K562 (cell line): ENCODE measurements around the gene ACCSL. TPM values are rescaled to one million over a fixed set of nuclear protein-coding genes. Genes with fewer than 3 reads are reported as not detected.

Source experiments
- ATAC-seq: fragments of 200-7000 bp; cut with Tn5 transposase; 3 replicates; pipeline ENCODE4 v1.9.1; 2020; ENCODE audit warnings: moderate library complexity
- BruUV-seq: library from RNA; stranded (reverse); fragments of 400-500 nt; replicated peaks from 2 replicates; lab custom pipeline; 2021; lab: Mats Ljungman, UMichigan
- CTCF ChIA-PET: fragments of 300-600 bp; formaldehyde crosslinking; extraction: SDS; loops from one replicate; lab custom pipeline; 2021; ENCODE audit warnings: low intra/inter-chr PET ratio; lab: Yijun Ruan, JAX
- POLR2A ChIA-PET: fragments of 300-600, 350-650 bp; sonication (Branson Sonifier 250); formaldehyde crosslinking; extraction: SDS; loops from one replicate; lab custom pipeline; 2021; ENCODE audit warnings: antibody characterized with exemption, inconsistent platforms; lab: Yijun Ruan, JAX
- DNase-seq, 4 experiments: peaks; one replicate each; pipeline versions ENCODE4 v3.0.0 to v3.0.0-alpha.2; 2011 to 2018; ENCODE audit warnings: low spot score in 3 of 4, mixed read lengths in 3 of 4; ENCODE audit errors: extremely low read depth in 1 of 4
- FAIRE-seq: peaks from 2 replicates; lab custom pipeline; 2011; peaks lifted over from hg19 to GRCh38; lab: Jason Lieb, UNC
- H2AFZ ChIP-seq: 2 replicates; pipeline ENCODE4 v1.6.0; 2011; ENCODE audit warnings: low read depth, low read length, control low read depth, inconsistent platforms
- H3K27ac ChIP-seq: fragments of 200-600 bp; 3 replicates; pipeline ENCODE4 v1.8.0; 2011; ENCODE audit warnings: low read depth, mild to moderate bottlenecking, control low read depth, inconsistent platforms, low read length, moderate library complexity, mixed read lengths; ENCODE audit errors: extremely low read depth
- H3K27me3 ChIP-seq, 2 experiments: fragments of 300-600 bp in 1 of 2; 2 replicates in 1 of 2; 3 replicates in 1 of 2; pipeline versions ENCODE4 v1.6.0 to v1.8.0; 2011; ENCODE audit warnings: inconsistent platforms in 2 of 2, low read length in 2 of 2, mild to moderate bottlenecking in 1 of 2, mixed read lengths in 1 of 2, moderate library complexity in 1 of 2; ENCODE audit not compliant: control insufficient read depth in 2 of 2, insufficient read depth in 2 of 2
- H3K36me3 ChIP-seq: fragments of 300-600 bp; 3 replicates; pipeline ENCODE4 v1.8.0; 2011; ENCODE audit warnings: mild to moderate bottlenecking, low read length, inconsistent platforms; ENCODE audit not compliant: control insufficient read depth, insufficient read depth
- H3K4me1 ChIP-seq, 2 experiments: fragments of 200-600 bp in 1 of 2; replicated peaks in 1 of 2; 2 replicates in 1 of 2; 3 replicates in 1 of 2; pipeline versions ENCODE4 v1.5.1 to v1.8.0; 2011; ENCODE audit warnings: inconsistent platforms in 2 of 2, low read length in 2 of 2, mild to moderate bottlenecking in 1 of 2, mixed read lengths in 1 of 2, moderate library complexity in 1 of 2; ENCODE audit not compliant: control insufficient read depth in 2 of 2, insufficient read depth in 2 of 2
- H3K4me2 ChIP-seq: 2 replicates; pipeline ENCODE4 v1.6.1; 2011; ENCODE audit warnings: low read length, control low read depth, inconsistent platforms, mixed read lengths; ENCODE audit not compliant: insufficient read depth
- H3K4me3 ChIP-seq: fragments of 200-600 bp; sonication (generic), shearing (Covaris generic); 2 replicates; pipeline ENCODE4 v1.5.1; 2016; ENCODE audit warnings: control low read depth, inconsistent platforms
- H3K79me2 ChIP-seq: fragments of 200-600 bp; 3 replicates; pipeline ENCODE4 v1.8.0; 2011; ENCODE audit warnings: low read length, inconsistent platforms; ENCODE audit not compliant: control insufficient read depth, insufficient read depth
- H3K9ac ChIP-seq, 2 experiments: 2 replicates each; pipeline versions ENCODE4 v1.6.0 to v1.6.1; 2011; ENCODE audit warnings: low read depth in 2 of 2, low read length in 2 of 2, control low read depth in 1 of 2, inconsistent platforms in 1 of 2, mild to moderate bottlenecking in 1 of 2, mixed read lengths in 1 of 2; ENCODE audit not compliant: insufficient read depth in 1 of 2
- H3K9me1 ChIP-seq: one replicate; pipeline ENCODE4 v1.6.0; 2011; ENCODE audit warnings: inconsistent platforms, mild to moderate bottlenecking, low read length, moderate library complexity; ENCODE audit not compliant: control insufficient read depth, insufficient read depth
- H3K9me3 ChIP-seq: replicated peaks from 2 replicates; pipeline ENCODE4 v1.5.1; 2011; ENCODE audit warnings: low read depth, low read length, inconsistent platforms; ENCODE audit not compliant: control insufficient read depth, insufficient read depth
- H4K20me1 ChIP-seq: replicated peaks from 2 replicates; pipeline ENCODE4 v1.6.1; 2011; ENCODE audit warnings: low read length, inconsistent platforms, mixed read lengths; ENCODE audit not compliant: control insufficient read depth, insufficient read depth
- BACH1 ChIP-seq: fragments of 200-800 bp; sonication (Bioruptor generic); IDR thresholded peaks from 2 replicates; pipeline ENCODE4 v1.6.1; 2016; ENCODE audit warnings: missing genetic modification characterization, missing compliant biosample characterization
- CCNT2 ChIP-seq: IDR thresholded peaks from 2 replicates; pipeline ENCODE4 v1.6.1; 2011; ENCODE audit warnings: borderline replicate concordance, low read depth, mild to moderate bottlenecking, moderate library complexity, mixed read lengths, low read length; ENCODE audit not compliant: insufficient read length; ENCODE audit errors: extremely low read depth
- CEBPG ChIP-seq, 3 experiments: fragments of 200-800 bp in 1 of 3; sonication (Bioruptor generic) in 1 of 3; sonication (generic) in 1 of 3; formaldehyde crosslinking in 1 of 3; IDR thresholded peaks in 2 of 3; conservative IDR thresholded peaks in 1 of 3; 2 replicates each; pipeline versions ENCODE4 v1.6.1 to v1.8.0; 2016 to 2022; ENCODE audit warnings: missing compliant biosample characterization in 2 of 3, missing genetic modification characterization in 2 of 3, mild to moderate bottlenecking in 1 of 3, missing genetic modification reagents in 1 of 3
- HINFP ChIP-seq: fragments of 450-650 bp; conservative IDR thresholded peaks from 2 replicates; pipeline ENCODE4 v1.6.1; 2016; ENCODE audit warnings: missing genetic modification characterization, low read depth, mild to moderate bottlenecking, control low read depth, missing compliant biosample characterization
- MAFF ChIP-seq: IDR thresholded peaks from 2 replicates; pipeline ENCODE4 v1.6.1; 2012; ENCODE audit warnings: low read length, improper control_type of control experiment
- POLR2AphosphoS5 ChIP-seq: IDR thresholded peaks from 2 replicates; pipeline ENCODE4 v1.6.1; 2011; ENCODE audit warnings: mild to moderate bottlenecking, low read depth, low read length, moderate library complexity; ENCODE audit not compliant: control insufficient read depth, insufficient read depth
- PTTG1 ChIP-seq: fragments of 450-650 bp; IDR thresholded peaks from 2 replicates; pipeline ENCODE4 v1.6.1; 2016; ENCODE audit warnings: low read depth, mild to moderate bottlenecking, missing genetic modification characterization, missing compliant biosample characterization
- RAD21 ChIP-seq, 2 experiments: fragments of 250-450 bp in 1 of 2; fragments of 450-650 bp in 1 of 2; sonication (Bioruptor Pico) in 1 of 2; formaldehyde crosslinking in 1 of 2; IDR thresholded peaks in 1 of 2; conservative IDR thresholded peaks in 1 of 2; 2 replicates each; pipeline versions ENCODE4 v1.4.0 to v1.8.0; 2020 to 2022; ENCODE audit warnings: mild to moderate bottlenecking in 2 of 2, moderate library complexity in 1 of 2
- SIN3B ChIP-seq: fragments of 450-650 bp; IDR thresholded peaks from 2 replicates; pipeline ENCODE4 v1.6.1; 2017; ENCODE audit warnings: low read depth, mild to moderate bottlenecking, moderate library complexity
- ZFP1 ChIP-seq: fragments of 450-650 bp; formaldehyde crosslinking; IDR thresholded peaks from 2 replicates; pipeline ENCODE4 v1.4.0; 2020; ENCODE audit warnings: mild to moderate bottlenecking, mixed read lengths
- ZKSCAN1 ChIP-seq: fragments of 150-350 bp; IDR thresholded peaks from 2 replicates; pipeline ENCODE4 v1.6.1; 2016; ENCODE audit warnings: low read depth, low read length
- ZNF232 ChIP-seq: sonication (generic); formaldehyde crosslinking; IDR thresholded peaks from 2 replicates; pipeline ENCODE4 v1.8.0; 2022; ENCODE audit warnings: mild to moderate bottlenecking, missing genetic modification reagents
- ZNF507 ChIP-seq: conservative IDR thresholded peaks from 2 replicates; pipeline ENCODE4 v1.6.1; 2017; ENCODE audit warnings: missing genetic modification characterization, missing compliant biosample characterization
- WGBS: fragments of 100-300 bp; shearing (Covaris generic); methylation state at CpG from one replicate; pipeline ENCODE4 v1.1.6; 2016; ENCODE audit warnings: low coverage, mixed read lengths; ENCODE audit not compliant: insufficient coverage; ENCODE audit errors: missing lambda C conversion rate; 5-methylcytosine and 5-hydroxymethylcytosine counted together
- in situ Hi-C: fragments of 300-500 bp; cut with MboI; formaldehyde crosslinking; loops from 4 replicates; pipeline ENCODE4 v1.15.0; 2018; ENCODE audit warnings: inconsistent platforms, mixed read lengths
- intact Hi-C: fragments of 100-400 bp; cut with micrococcal nuclease; formaldehyde crosslinking; loops from 2 replicates; pipeline ENCODE4 v1.14.2; 2022
- polyA plus RNA-seq, 8 experiments: library from polyadenylated mRNA; depleted of rRNA in 4 of 8; stranded (reverse) in 5 of 8; unstranded in 3 of 8; fragments of >200 nt; fragmentation: Nextera tagmentation in 2 of 8; fragmentation: Illumina TruSeq in 1 of 8; extraction: Ambion mirVana in 2 of 8; extraction: Trizol in 1 of 8; gene quantifications; 2 replicates each; pipeline versions ENCODE4 v1.2.1 to v1.2.3, GENCODE V29; 2011 to 2014; ENCODE audit warnings: inconsistent platforms in 1 of 8, missing spikeins in 1 of 8
- total RNA-seq, 7 experiments: library from RNA; depleted of rRNA in 6 of 7; stranded (reverse); fragments of >200 nt in 6 of 7; fragmentation: Illumina TruSeq in 2 of 7; extraction: Trizol in 2 of 7; gene quantifications; 2 replicates each; pipeline versions ENCODE4 v1.2.1 to v1.2.3, GENCODE V29; 2011 to 2021; ENCODE audit warnings: low replicate concordance in 1 of 7

The ACCSL gene
- total and polyA plus RNA-seq, 9 of the 15 experiments (the other 6 are each of a cell fraction or from before 2014, with no cell fraction given) = not detected

GRCh38 chr11:44024977-44025376 lies 22.8 kb upstream of the ACCSL start:
- Histone ChIP-seq H3K79me2 (no peaks in the 10 kb centered on the region), H3K27ac (no peak overlapping the region), H2AFZ (no peak overlapping the region), H3K9ac (no peak overlapping the region), H3K27me3 (no peaks in the 10 kb centered on the region), H3K9me3 (no peaks in the 10 kb centered on the region), H3K36me3 (no peaks in the 10 kb centered on the region), H3K9me1 (no peaks in the 10 kb centered on the region), H3K4me3 (no peak overlapping the region), H3K4me1 (no peaks in the 10 kb centered on the region; a peak in 1 of 5 replicates), H4K20me1 (no peaks in the 10 kb centered on the region), H3K4me2 (no peak overlapping the region)
- intact Hi-C loops (no loop called here), in situ Hi-C loops (no loop called here)
- ChIA-PET CTCF (no interaction called here), POLR2A (no interaction called here)
- FAIRE-seq (no peak), ATAC-seq (no peak), DNase-seq (no peak)
- TF ChIP-seq ZNF507 = peak; percentile 95
- TF ChIP-seq CEBPG (CRISPR knock-in tag; IDR thresholded peaks at IDR 0.05) = no peak
- TF ChIP-seq CEBPG (tag; conservative IDR thresholded peaks at IDR 0.05 in 1 of 2, IDR thresholded peaks at IDR 0.05 in 1 of 2) = no peak
- no TSS peak for BruUV-seq
- 0% methylated on average over 1 of the region's 1 CpG for WGBS

GRCh38 chr11:44025727-44026126 lies 22.1 kb upstream of the ACCSL start:
- no peaks in the 10 kb centered on the region for H4K20me1 ChIP-seq
- CTCF ChIA-PET = no interaction called here
- no TSS peak for BruUV-seq
- in situ Hi-C loops = no loop called here
- no peak overlapping the region for H3K4me3 ChIP-seq
- FAIRE-seq (no peak), DNase-seq (no peak), ATAC-seq (no peak)
- no peaks in the 10 kb centered on the region; a peak in 1 of 5 replicates for H3K4me1 ChIP-seq
- H3K4me2 ChIP-seq = no peak overlapping the region
- POLR2A ChIA-PET = interaction anchor here (1.0 kb wide), 1 partner anchor 10 kb away, joined by 4 read pairs; no protein-coding TSS in a partner anchor
- intact Hi-C loops = no loop called here
- no peaks in the 10 kb centered on the region for H3K9me3 ChIP-seq
- no peaks in the 10 kb centered on the region for H3K27me3 ChIP-seq
- H3K9me1 ChIP-seq = no peaks in the 10 kb centered on the region
- no peak overlapping the region for H2AFZ ChIP-seq
- H3K27ac ChIP-seq = no peak overlapping the region
- no peak overlapping the region for H3K9ac ChIP-seq
- H3K36me3 ChIP-seq = no peaks in the 10 kb centered on the region
- no peaks in the 10 kb centered on the region for H3K79me2 ChIP-seq
- TF ChIP-seq PTTG1 (tag) = no peak
- no peak for TF ChIP-seq MAFF
- no peak for TF ChIP-seq POLR2AphosphoS5
- no peak for TF ChIP-seq ZNF232 (CRISPR knock-in tag)
- no peak for TF ChIP-seq CCNT2
- 0 out of 2 replicates have a peak, but pooled peaks have one; percentile 22 for TF ChIP-seq ZFP1 (CRISPR knock-in tag)
- TF ChIP-seq HINFP = no peak
- TF ChIP-seq BACH1 (tag) = no peak
- no peak for TF ChIP-seq RAD21 (CRISPR knock-in tag; conservative IDR thresholded peaks at IDR 0.05 in 1 of 2, IDR thresholded peaks at IDR 0.05 in 1 of 2)
- TF ChIP-seq ZKSCAN1 = no peak
- TF ChIP-seq SIN3B = no peak
